ENCODE data around the gene CCDC3.

The CCDC3 gene

DNA sequence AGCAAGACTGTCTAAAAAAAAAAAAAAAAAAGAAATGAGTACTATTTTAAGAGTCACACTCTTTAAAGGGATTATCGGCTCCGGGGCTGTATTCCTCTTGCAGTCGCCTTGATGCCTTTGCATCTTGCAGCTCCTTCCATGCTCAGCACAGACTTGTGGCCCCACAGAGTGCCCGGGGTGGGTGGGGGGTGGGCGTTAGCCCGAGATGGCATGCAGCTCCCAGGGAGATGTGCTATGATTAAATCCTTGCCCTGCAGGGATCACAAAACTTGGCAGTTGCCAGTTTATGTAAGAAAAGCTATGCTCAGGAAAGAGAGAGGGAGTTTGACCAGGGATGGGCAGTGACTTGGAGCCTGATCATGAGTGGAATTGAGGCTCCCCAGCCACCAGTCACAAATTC, 81.9 kb downstream of the CCDC3 start:
- no peak for DNase-seq

DNA sequence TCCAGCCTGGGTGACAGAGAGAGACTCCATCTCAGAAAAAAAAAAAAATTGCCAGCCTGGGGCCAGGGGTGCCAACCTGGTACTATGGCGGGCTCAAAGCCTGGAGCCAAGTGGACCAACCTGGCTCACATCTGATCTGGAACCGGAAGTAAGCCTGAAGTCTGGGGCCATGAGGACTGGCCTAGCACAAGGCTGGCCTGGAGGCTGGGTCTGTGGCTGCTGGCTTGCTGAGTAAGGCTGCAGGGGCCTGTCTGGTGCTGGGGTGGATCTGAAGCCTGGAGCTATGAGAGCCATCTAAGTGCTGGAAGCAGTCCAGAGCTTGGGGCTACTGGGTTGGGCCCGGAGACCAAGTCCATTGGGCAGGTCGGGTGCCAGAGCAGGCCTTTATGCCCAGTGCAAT, 84.9 kb downstream of the CCDC3 start:
- DNase-seq: no peak

DNA sequence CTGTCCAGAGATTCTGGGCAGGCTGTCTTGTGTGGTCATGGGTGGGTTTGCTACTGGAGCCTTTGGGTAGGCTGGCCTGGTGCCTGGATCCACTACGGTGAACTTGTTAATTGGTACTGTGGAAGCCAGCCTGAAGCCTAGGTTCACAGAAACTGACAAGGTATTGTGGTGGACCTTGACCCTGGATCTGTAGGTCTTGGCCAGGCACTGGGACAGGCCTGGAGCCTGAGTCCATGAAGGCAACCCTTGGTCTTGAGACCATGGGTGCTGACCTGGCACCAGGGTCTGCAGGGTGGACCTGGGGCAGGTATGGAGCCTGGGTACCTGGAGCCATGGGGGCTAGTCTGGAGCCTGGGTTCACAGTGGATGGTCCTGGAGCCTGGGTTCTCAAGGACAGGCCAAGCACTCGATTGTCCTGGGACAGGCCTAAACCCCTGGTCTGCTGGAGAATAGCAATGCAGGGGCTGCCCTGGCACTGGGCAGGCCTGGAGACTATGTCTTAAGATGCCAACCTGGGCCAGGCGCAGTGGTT, 85.8 kb downstream of the CCDC3 start:
- no peak for DNase-seq

DNA sequence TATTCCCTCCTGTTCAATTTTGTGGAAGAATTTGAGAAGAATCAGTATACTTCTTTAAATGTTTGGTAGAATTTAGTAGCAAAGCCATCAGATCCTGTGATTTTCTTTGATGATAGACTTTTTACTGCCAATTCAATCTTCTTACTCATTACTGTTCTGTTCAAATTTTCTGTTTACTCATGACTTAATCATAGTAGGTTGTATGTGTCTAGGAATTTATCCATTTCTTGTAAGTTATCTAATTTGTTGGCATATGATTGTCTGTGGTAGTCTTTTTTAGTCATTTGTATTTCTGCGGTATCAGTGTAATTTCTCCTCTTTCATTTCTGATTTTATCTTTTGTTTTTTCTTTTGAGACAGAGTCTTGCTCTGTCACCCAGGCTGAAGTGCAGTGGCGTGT, 87.4 kb downstream of the CCDC3 start:
- DNase-seq: no peak

DNA sequence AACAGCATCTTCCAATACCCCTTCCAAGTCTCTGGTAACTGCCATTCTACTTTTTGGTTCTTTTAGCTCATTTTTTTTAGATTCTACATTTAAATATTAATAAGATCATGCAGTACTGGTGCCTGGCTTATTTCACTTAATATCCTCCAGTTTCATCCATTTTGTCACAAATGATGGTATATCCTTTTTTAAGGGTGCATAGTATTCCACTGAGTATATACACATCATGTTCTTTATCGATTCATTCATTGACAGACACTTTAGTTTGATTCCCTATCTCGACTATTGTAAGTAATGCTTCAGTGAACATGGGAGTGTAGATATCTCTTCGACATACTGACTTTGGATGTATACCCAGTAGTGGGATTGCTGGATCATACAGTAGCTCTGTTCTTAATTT, 89.7 kb downstream of the CCDC3 start:
- no peak for DNase-seq

DNA sequence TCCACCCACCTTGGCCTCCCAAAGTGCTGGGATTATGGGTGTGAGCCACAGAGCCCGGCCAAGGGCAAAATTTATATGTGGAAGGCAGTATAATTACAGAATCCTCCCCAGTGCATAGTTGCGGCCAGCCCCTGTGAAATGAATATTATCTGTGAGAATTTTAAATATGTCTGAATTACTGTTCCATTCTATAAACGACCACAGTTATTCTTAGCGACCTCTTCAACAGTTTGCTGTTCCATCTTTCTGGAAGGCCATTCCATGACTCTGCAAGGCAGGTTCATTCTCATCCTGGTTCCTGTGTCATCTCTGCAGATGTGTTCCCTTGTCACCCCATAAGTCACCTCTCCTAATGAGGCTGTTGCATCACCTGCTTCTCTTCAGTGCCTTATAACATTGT, 90.7 kb downstream of the CCDC3 start:
- no peak for DNase-seq

DNA sequence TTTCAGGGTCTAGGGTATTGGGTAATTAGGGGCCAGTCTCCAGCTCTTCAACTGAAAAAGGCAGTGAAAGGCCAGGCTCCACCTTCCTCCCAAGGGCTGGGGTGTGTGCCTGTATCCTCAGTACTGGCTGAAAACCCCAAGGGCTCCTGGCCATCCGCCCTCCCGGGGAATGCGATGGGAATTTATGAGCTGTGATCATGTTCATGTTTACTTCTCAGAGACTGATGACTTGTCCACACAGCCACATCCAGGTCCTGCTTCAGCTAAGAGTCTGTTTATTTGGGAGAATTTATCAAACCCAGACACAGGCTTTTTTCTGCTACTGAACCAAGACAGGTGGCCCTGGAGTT, 91.7 kb downstream of the CCDC3 start:
- DNase-seq: no peak

DNA sequence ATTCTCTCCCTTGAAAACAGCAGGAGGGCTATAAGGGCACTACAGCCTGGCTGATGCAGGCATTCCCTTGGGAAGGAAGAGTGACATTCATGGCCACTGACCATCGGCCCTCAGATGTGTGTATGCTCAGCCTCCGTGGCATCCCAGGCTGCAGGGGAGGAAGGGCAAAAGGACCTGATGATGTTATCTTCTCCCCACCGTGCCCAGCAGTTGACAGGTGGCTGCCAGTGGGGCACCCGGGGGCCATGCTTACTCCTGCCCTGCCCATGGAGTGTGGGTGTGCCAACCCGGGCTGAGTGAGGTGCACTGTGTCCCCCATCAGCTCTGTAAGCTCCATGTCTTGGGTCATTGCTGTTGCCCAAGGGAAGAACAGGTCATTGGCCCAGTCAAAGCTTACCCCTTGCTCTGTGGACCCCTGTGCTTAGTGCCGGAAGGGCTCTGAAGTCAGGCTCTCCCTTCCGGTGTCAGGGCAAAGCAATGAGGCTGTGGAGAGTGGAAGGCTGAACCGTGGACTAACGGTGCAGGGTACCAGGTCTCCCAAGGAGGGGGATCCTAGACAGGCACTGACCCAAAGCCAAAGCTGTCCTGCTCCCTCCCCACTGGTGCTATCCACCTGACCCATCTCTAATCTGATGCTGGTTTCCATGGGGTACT, 92.2 kb downstream of the CCDC3 start:
- DNase-seq: no peak

DNA sequence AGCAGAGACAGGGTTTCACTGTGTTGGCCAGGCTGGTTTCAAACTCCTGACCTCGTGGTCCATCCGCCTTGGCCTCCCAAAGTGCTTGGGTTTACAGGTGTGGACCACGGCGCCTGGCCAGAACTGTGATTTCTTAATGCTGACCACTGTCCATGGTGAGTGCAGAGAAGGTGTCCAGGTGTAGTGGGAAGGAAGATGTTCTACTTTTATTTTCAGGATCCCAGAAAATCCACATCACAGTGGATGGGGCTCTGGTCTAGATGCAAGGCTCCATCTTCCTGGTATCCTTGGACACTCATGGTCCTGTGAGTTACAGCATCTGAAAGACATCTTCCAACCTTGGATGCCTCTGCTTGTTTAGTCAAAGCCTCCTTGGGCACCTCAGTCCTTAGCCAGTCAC, 92.7 kb downstream of the CCDC3 start:
- DNase-seq: no peak

DNA sequence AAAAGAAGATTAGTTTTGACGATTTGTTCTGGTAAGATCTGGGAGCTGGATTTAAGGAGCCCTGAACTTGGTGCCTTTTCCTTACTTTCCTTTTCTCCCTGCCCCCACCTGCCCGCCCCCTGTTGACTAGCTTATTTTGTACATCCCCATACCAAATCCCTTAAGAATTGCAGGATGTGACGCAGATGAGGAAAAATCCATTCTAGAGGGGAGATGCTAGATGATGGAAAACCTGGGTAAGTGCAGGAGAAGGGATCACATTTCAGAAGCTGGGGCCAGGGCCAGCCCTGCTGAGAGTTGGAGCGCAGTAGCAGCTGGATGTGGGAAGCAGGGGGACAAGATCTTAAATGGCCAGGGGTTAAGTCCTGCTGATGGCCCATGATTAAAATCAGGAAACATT, 93.9 kb downstream of the CCDC3 start:
- no peak for DNase-seq

DNA sequence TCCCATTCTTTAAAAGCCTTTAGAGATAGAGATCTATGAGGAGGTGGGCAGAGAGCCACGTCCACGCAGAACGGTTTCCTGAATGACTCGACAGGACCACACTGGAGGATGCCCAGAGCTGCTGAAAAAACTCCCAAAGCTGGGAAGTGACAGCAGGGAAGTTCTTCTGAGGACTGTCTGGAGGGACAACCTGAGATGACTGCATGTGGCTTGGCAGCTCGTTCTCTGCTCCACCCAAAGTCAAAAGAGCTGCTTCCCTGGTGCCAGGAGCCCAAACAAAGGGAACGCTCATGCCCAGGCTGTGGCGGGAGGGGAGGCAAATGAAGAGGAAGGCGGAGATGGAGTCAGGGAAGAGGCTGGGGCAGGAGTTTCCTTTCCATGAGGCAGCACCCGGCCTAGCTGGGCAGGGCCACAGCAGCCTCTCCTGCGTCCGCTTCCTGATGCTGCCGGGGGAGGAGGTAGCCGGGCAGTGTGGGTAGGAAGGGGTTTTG, 95.4 kb downstream of the CCDC3 start:
- DNase-seq: no peak

DNA sequence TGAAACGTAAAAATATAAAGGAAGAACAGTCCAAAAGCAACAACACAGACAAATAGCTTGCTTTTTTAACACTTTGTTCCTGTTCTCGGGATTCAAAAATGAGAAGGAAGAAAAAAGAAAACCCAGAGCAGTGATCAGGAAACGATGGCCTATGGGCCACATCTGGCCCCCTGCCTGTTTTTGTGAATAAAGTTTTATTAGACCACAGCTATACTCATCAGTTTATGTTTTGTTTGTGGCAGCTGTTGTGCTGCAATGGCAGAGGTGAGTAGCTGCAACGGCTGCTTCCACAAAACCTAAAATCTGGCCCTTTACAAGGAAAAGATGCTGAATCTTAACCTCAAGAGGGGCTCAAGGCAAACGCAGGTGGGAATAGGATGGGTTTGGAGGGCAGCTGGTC, 96.4 kb downstream of the CCDC3 start:
- no peak for DNase-seq

DNA sequence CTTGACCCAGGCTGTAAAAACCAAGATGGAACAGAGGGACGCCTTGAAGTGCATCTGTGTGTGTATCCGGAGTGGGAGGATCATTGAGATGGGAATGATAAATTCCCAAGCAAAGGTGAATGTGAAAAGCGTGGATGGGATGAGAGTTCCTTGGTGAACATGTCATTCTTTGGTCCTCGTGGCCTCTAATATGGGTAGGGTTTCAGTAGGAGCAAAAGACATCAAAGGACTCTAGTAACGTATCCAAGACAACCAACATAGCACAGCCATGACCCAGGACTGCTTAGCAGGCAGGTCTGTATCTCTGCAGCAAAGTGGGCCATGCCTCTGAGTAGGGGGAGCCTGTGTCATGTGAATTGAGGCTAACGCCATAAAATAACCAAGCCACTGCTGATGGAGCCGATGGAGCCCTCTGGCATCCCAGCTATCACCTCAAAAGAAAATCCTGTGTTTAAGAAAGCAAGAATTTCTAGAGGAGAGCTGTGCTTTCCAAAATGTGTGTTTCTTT, 98.6 kb downstream of the CCDC3 start:
- no peak for DNase-seq

DNA sequence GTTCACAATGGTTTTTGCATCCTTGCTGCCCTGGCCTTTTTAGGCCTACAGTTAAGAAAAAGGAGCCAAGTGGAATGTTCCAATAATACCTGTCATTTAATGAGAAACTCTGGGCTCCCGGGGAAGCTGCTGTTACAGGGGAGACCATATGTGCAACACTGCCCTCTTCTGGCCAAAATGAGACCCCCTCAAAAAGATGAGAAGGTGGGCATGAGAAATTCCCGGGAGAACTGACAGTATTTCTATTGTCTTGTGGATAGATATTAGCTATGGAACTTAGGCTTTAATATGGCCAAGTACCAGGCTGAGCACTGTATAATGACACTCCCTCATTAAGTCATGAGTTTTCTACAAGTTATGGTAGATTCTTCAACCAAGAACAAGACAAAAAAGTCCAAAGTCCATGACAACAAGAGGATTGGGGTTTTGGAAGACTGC, 99.4 kb downstream of the CCDC3 start:
- peak; percentile 77 for DNase-seq

DNA sequence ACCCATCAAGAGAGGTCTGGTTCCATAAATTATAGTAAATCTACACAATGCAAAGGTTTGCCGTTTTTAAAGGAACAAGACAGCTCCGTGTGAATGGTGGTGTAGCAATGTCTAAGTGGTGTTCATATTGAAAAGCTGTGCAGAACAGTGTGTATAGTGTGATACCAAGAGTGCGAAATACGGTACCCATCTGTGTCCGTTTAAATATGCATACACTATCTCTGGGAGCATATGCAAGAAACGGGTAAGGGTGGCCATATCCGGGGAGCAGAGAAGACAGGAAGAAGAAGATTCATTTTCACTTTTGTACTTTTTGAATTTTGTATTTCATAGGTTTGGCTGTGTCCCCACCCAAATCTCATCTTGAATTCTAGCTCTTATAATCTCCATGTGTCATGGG, 102.0 kb downstream of the CCDC3 start:
- no peak for DNase-seq

DNA sequence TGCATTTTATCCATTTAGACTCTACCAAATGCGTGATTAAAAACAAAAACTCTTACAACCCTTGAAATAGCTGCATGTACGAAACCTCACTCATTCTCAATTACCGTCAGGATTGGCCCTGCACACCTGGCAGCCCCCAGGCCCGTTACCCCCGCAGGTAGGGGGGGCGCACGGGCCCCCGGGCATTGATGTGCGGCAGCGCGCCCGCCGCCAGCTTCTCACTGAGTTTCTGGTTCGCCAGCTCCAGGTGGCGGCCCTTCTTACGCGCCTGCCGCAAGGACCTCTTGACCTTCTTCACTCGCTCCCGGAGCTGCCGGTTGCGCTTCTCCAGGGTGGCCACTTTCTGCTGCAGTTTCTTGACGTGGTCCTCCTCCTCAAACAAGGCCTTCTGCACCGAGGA, 103.2 kb downstream of the CCDC3 start:
- no peak for DNase-seq

DNA sequence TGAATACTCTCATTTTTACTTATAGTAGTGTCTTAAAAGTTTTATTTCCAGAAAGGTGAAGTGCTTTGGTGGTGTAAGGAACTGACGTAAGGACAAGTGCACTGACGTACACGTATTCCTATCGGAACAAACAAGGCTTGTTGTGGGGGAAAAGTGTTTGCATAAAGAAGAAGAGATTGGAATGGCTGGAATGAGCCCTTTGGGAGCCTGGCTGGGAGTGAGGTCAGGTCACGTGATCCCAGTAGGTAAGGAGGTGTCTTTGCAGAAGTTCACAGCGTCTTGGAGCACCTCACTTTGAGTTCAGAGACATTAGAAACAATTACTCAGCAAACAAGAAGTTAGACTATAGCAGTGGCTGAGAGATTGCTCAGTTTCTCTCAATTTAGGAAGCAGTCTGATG, 104.2 kb downstream of the CCDC3 start:
- DNase-seq: no peak

DNA sequence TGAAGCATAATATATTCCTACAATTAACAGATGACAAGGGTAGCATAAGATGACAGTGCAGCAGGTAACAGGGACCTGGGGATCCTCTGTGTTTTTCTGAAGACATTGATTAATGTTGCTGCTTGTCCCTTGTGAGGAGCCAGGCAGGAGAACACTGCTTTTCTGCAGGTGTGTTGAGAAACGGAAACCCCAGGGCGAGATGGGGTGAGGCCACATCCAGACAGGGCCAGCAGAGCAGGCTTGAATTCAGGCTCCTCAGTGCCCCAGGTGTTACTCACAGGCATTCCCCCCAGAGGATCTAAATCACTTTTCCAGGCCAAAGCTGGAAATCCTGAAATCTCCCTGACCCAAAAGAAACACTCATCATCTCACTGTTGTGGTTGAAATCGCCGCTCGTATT, 105.3 kb downstream of the CCDC3 start:
- no peak for DNase-seq

DNA sequence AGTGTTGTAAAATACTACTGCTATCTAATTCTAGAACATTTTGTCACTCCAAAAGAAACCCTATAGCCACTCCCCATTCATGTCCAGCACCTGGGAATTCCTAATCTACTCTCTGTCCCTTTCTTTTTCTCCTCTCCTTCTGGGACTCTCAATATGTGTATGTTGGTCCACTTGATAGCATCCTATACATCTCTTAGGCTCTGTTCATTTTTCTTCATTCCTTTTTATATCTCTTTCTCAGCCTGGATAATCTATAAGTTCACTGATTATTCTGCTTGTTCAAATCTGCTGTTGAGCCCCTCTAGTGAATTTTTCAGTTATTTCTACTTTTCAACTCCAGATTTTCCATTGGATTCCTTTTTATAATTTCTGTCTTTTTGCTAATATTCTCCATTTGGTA, 108.6 kb downstream of the CCDC3 start:
- DNase-seq: no peak

DNA sequence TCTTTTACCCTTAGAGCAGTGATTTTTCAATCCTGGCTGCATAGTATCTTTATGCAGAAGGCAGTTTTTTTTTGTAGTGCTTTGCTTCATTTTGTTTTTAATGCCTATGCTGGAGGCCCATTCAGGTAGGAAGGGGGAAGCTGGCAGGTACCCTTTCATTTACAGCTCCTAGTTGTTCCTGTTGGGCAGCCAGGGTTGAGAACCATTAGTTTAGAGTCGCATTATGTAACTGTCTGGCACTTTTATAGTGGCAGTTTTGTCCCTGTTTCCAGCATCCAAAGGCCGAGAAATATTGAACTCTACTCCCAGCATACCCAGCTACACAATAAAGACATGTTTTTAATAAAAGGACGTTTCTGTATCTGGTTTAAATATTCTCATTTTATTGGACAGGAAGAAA, 110.6 kb downstream of the CCDC3 start:
- DNase-seq: no peak

DNA sequence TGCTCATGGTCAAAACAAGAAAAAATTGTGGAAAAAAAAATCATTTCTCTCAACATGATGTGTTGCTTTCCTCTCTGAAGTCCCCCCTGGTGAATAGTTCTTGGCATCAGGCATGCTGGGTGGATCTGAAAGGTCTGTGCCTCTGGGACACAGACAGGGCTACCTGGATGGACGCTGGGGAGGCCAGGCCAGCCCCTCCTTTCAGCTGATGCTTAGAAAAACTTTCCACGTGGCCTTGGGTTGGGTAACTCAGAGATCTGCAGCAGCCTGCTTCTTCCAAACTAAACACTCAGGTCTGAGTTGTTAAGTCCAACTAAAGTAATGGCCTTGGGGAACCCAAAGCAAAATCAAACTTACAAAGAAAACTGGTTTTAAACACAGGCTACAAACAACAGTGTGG, 113.0 kb downstream of the CCDC3 start:
- no peak for DNase-seq

DNA sequence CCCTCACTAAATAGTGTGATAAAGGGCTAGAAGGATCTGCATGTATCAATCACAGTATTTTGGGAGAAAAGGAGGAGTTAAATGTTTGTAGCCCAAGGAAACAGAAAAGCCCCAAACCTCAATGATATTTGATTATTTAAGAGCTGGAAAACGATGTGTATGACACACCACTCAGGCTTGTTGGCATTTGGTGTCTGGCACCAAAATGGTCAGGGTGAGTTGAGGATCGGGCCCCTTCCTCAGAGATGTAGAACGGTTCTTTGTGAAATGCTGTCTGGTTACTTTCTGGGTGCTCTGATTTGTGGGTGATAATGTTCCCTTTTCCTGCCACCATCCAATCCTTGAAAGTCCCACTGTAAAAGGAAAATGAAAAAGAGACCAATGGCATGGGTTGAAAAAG, 113.7 kb downstream of the CCDC3 start:
- no peak for DNase-seq

DNA sequence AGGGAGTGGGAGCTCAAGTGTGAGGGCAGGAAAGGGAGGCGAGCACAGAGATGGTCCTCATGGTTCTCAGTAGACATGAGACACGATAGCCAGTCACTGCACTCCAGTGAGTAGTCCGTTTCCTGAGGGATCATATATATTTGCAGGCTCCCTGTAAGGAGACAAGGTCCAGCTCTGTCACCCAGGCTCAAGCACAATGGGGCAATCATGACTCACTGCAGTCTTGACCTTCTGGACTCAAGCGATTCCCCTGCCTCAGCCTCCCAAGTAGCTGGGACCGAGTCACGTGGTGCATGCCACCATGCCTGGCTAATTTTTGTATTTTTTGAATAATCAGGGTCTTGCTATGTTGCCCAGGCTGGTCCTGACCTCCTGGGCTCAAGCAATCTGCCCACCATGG, 116.7 kb downstream of the CCDC3 start:
- DNase-seq: no peak

DNA sequence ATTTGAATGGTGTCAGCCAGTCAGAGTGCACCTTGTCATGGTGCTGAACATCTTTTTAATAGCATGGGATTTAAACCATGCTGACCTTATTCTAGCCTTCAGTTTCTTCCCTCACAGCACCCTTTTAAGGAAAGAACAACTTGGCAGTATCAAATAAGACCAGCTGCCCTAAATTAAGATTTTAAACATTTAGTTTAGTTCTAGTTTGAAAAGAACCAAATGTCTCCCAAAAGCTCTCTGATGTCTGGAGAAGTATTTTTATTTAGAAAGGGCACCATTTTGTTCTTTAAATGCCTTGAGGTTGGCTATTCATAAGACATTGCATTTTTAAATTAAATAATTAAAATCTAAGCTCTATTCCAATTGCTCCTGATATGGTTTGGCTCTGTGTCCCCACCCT, 121.1 kb downstream of the CCDC3 start:
- no peak for DNase-seq

DNA sequence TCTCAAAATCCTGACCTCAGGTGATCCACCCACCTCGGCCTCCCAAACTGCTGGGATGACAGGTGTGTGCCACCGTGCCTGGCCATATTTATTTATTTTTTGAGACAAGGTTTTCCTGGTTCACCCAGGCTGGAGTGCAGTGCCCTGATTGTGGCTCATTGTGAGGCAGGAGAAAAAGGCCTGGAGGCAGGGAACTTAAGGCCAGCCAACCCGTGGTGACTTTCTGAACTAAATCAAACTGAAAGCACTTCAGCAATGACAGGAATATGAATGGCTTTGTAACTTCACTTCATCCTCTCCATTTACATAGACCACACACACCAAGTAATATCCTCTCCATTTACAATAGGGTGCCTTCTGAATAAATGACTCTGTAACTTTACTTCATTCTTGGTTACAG, 124.4 kb downstream of the CCDC3 start:
- no peak for DNase-seq

All from hematopoietic multipotent progenitor cell treated with erythropoietin and hydrocortisone succinate and interleukin-3 and kit ligand, for 4 days (in vitro differentiated cells).